HCT116 (cell line): ENCODE data around the gene SOX18. TPM values are rescaled to one million over a fixed set of nuclear protein-coding genes. Genes with fewer than 3 reads are reported as not detected.

Experiments used
- ATAC-seq: fragments of 200-7000 bp; cut with Tn5 transposase; 2 replicates; pipeline ENCODE4 v1.9.1; 2020; ENCODE audit warnings: mild to moderate bottlenecking, moderate library complexity
- BruUV-seq: library from RNA; stranded (reverse); fragments of 400-500 nt; replicated peaks from 2 replicates; lab custom pipeline; 2021; lab: Mats Ljungman, UMichigan
- CTCF ChIA-PET: fragments of 300-600 bp; sonication (Branson Sonifier 250); formaldehyde crosslinking; loops from one replicate; lab custom pipeline; 2021; ENCODE audit warnings: antibody characterized with exemption; lab: Charles Lee
- POLR2A ChIA-PET: fragments of 300-600, 350-600 bp; sonication (Branson Sonifier 250); formaldehyde crosslinking; loops from one replicate; lab custom pipeline; 2021; ENCODE audit warnings: antibody characterized with exemption; lab: Charles Lee
- RAD21 ChIA-PET, 2 experiments: fragments of 300-600 bp; sonication (Branson Sonifier 250); formaldehyde crosslinking; loops; one replicate each; lab custom pipeline; 2023; ENCODE audit warnings: low total read pairs in 2 of 2; ENCODE audit not compliant: uncharacterized antibody in 2 of 2, unreplicated experiment in 2 of 2, low non-redundant PET in 1 of 2; lab: Charles Lee
- DNase-seq: peaks from one replicate; pipeline ENCODE4 v3.0.0-alpha.2; 2010; ENCODE audit warnings: low read depth, low spot score
- H2AFZ ChIP-seq: fragments of 200-600 bp; shearing (Covaris generic), sonication (generic); 2 replicates; pipeline ENCODE4 v1.6.1; 2017; ENCODE audit warnings: low read depth, mixed run types, mixed read lengths, antibody characterized with exemption, low read length; ENCODE audit not compliant: poor library complexity, severe bottlenecking
- H3K27ac ChIP-seq: 2 replicates; pipeline ENCODE4 v1.5.1; 2012; ENCODE audit warnings: low read depth, low read length
- H3K27me3 ChIP-seq: fragments of 200-600 bp; sonication (generic); 2 replicates; pipeline ENCODE4 v1.6.1; 2016; ENCODE audit warnings: mixed run types, low read length, mixed read lengths; ENCODE audit not compliant: insufficient read depth
- H3K36me3 ChIP-seq, 2 experiments: fragments of 200-500 bp in 1 of 2; fragments of 200-600 bp in 1 of 2; sonication (Bioruptor generic) in 1 of 2; sonication (generic) in 1 of 2; 2 replicates each; pipeline versions ENCODE4 v1.5.1 to v1.6.1; 2014 to 2016; ENCODE audit warnings: low read length in 2 of 2, inconsistent platforms in 1 of 2, mixed read lengths in 1 of 2, mixed run types in 1 of 2; ENCODE audit not compliant: insufficient read depth in 2 of 2, control insufficient read depth in 1 of 2
- H3K4me1 ChIP-seq, 2 experiments: fragments of 200-600 bp in 1 of 2; sonication (generic) in 1 of 2; 2 replicates each; pipeline versions ENCODE4 v1.5.1 to v1.6.1; 2012 to 2017; ENCODE audit warnings: low read length in 2 of 2, inconsistent platforms in 1 of 2, mild to moderate bottlenecking in 1 of 2, mixed read lengths in 1 of 2, mixed run types in 1 of 2, moderate library complexity in 1 of 2; ENCODE audit not compliant: insufficient read depth in 2 of 2, control insufficient read depth in 1 of 2
- H3K4me2 ChIP-seq: fragments of 200-600 bp; sonication (generic); 2 replicates; pipeline ENCODE4 v1.6.1; 2017; ENCODE audit warnings: mixed run types, low read length, mixed read lengths
- H3K4me3 ChIP-seq, 2 experiments: fragments of 200-600 bp in 1 of 2; sonication (generic) in 1 of 2; replicated peaks in 1 of 2; 2 replicates each; pipeline ENCODE4 v1.5.1; 2011 to 2016; ENCODE audit warnings: low read length in 2 of 2, control low read depth in 1 of 2, low read depth in 1 of 2, mild to moderate bottlenecking in 1 of 2, mixed read lengths in 1 of 2, mixed run types in 1 of 2
- H3K79me2 ChIP-seq: fragments of 200-600 bp; sonication (generic); 2 replicates; pipeline ENCODE4 v1.6.1; 2017; ENCODE audit warnings: mild to moderate bottlenecking, mixed run types, low read length, moderate library complexity, mixed read lengths; ENCODE audit not compliant: insufficient read depth
- H3K9ac ChIP-seq: fragments of 200-600 bp; sonication (generic); 2 replicates; pipeline ENCODE4 v1.6.1; 2016; ENCODE audit warnings: low read length, mixed read lengths
- H3K9me2 ChIP-seq: fragments of 200-600 bp; sonication (generic), shearing (Covaris generic); 2 replicates; pipeline ENCODE4 v1.6.1; 2017; ENCODE audit warnings: mixed run types, mild to moderate bottlenecking, moderate library complexity; ENCODE audit not compliant: insufficient read depth
- H3K9me3 ChIP-seq, 2 experiments: fragments of 200-500 bp in 1 of 2; fragments of 200-600 bp in 1 of 2; sonication (Bioruptor generic) in 1 of 2; sonication (generic) in 1 of 2; 2 replicates each; pipeline ENCODE4 v1.6.1; 2014 to 2017; ENCODE audit warnings: low read length in 2 of 2, mixed read lengths in 2 of 2, inconsistent platforms in 1 of 2, low read depth in 1 of 2, mild to moderate bottlenecking in 1 of 2, mixed run types in 1 of 2, moderate library complexity in 1 of 2; ENCODE audit not compliant: control insufficient read depth in 1 of 2, insufficient read depth in 1 of 2
- H4K20me1 ChIP-seq: fragments of 200-600 bp; sonication (generic), shearing (Covaris generic); 2 replicates; pipeline ENCODE4 v1.6.1; 2017; ENCODE audit warnings: mixed run types, mild to moderate bottlenecking, moderate library complexity; ENCODE audit not compliant: insufficient read depth
- CEBPB ChIP-seq: IDR thresholded peaks from 2 replicates; pipeline ENCODE4 v1.6.1; 2012; ENCODE audit warnings: low read depth
- EGR1 ChIP-seq: IDR thresholded peaks from 2 replicates; pipeline ENCODE4 v1.6.1; 2012; ENCODE audit warnings: low read depth
- ELF1 ChIP-seq: IDR thresholded peaks from 2 replicates; pipeline ENCODE4 v1.6.1; 2012; ENCODE audit warnings: low read depth, borderline replicate concordance
- EZH2 ChIP-seq: fragments of 200-600 bp; sonication (generic); IDR thresholded peaks from 2 replicates; pipeline ENCODE4 v1.6.1; 2017; ENCODE audit warnings: antibody characterized with exemption, mixed run types
- FOSL1 ChIP-seq: IDR thresholded peaks from 2 replicates; pipeline ENCODE4 v1.6.1; 2012; ENCODE audit warnings: low read depth
- POLR2A ChIP-seq: IDR thresholded peaks from 2 replicates; pipeline ENCODE4 v1.7.0; 2011; ENCODE audit warnings: borderline replicate concordance; ENCODE audit not compliant: insufficient read depth, insufficient read length; ENCODE audit errors: extremely low read depth
- POLR2AphosphoS5 ChIP-seq: IDR thresholded peaks from 2 replicates; pipeline ENCODE4 v1.6.1; 2011; ENCODE audit warnings: mild to moderate bottlenecking, low read depth, low read length, moderate library complexity
- RAD21 ChIP-seq: IDR thresholded peaks from 2 replicates; pipeline ENCODE4 v1.6.1; 2012; ENCODE audit warnings: low read depth, mild to moderate bottlenecking
- SRF ChIP-seq: IDR thresholded peaks from 2 replicates; pipeline ENCODE4 v1.6.1; 2012; ENCODE audit warnings: low read depth
- YY1 ChIP-seq: IDR thresholded peaks from 2 replicates; pipeline ENCODE4 v1.6.1; 2011; ENCODE audit warnings: low read length, low read depth, moderate library complexity, mild to moderate bottlenecking; ENCODE audit not compliant: insufficient replicate concordance; ENCODE audit errors: extremely low read depth
- ZNF274 ChIP-seq: fragments of 200-500 bp; sonication (Bioruptor generic); IDR thresholded peaks from 2 replicates; pipeline ENCODE4 v1.6.1; 2014; ENCODE audit warnings: mild to moderate bottlenecking, low read depth, low read length, inconsistent platforms
- intact Hi-C: fragments of 100-400 bp; cut with micrococcal nuclease; formaldehyde crosslinking; loops from 2 replicates; pipeline ENCODE4 v1.10.0; 2022
- total RNA-seq: library from RNA; stranded (reverse); gene quantifications from one replicate; pipeline ENCODE4 v1.2.1, GENCODE V29; 2021; ENCODE audit not compliant: unreplicated experiment
- TF ChIP-seq, protein P1 (sequence below), 3 experiments: fragments of 200-600 bp in 1 of 3; sonication (generic) in 1 of 3; IDR thresholded peaks in 2 of 3; conservative IDR thresholded peaks in 1 of 3; 2 replicates each; pipeline ENCODE4 v1.5.1; 2012 to 2017; ENCODE audit warnings: low read depth in 2 of 3, low read length in 2 of 3, antibody characterized with exemption in 1 of 3, borderline replicate concordance in 1 of 3, control low read depth in 1 of 3, mild to moderate bottlenecking in 1 of 3, mixed read lengths in 1 of 3, mixed run types in 1 of 3, moderate library complexity in 1 of 3; ENCODE audit not compliant: insufficient read depth in 1 of 3
- TF ChIP-seq, protein P2 (sequence below): IDR thresholded peaks from 2 replicates; pipeline ENCODE4 v1.6.1; 2012
- TF ChIP-seq, protein P3 (sequence below): IDR thresholded peaks from 2 replicates; pipeline ENCODE4 v1.6.1; 2012
- TF ChIP-seq, protein P4 (sequence below): IDR thresholded peaks from 2 replicates; pipeline ENCODE4 v1.6.1; 2012; ENCODE audit warnings: low read depth

The SOX18 gene
- total RNA-seq, 1 experiment from 2014 or later, result 3.3 TPM

DNA sequence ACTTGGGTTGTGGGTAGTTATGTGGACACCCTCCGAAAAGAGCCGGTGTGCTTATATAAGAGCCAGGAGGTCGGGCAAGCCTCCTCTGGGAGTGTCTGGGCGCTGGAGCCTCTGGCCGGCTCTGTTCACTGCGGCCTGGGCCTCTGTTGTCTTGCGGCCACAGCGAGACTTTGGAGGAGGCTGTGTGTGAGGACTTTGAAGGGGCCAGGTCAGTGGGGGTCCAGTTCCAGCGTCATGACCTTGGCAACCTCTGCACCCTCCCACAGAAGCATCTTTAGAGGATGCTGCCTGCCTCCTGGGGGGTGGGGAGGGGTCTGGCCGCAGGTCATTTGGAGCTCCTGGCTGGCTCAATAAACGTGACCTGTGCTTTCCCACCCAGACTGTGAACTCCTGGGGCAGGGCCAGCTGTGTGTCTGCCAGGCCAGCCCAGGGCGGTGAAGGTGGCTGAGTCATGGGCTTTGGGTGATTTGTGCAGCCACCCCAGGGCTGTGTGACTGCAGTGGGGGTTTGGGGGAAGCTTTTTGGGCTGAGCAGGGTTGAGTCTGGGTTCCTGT is 14.8 kb upstream of the SOX18 start (continued):
- TF ChIP-seq, protein P1, sequence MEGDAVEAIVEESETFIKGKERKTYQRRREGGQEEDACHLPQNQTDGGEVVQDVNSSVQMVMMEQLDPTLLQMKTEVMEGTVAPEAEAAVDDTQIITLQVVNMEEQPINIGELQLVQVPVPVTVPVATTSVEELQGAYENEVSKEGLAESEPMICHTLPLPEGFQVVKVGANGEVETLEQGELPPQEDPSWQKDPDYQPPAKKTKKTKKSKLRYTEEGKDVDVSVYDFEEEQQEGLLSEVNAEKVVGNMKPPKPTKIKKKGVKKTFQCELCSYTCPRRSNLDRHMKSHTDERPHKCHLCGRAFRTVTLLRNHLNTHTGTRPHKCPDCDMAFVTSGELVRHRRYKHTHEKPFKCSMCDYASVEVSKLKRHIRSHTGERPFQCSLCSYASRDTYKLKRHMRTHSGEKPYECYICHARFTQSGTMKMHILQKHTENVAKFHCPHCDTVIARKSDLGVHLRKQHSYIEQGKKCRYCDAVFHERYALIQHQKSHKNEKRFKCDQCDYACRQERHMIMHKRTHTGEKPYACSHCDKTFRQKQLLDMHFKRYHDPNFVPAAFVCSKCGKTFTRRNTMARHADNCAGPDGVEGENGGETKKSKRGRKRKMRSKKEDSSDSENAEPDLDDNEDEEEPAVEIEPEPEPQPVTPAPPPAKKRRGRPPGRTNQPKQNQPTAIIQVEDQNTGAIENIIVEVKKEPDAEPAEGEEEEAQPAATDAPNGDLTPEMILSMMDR (IDR thresholded peaks at IDR 0.05 in 2 of 3, conservative IDR thresholded peaks at IDR 0.05 in 1 of 3; ENCODE audit: borderline replicate concordance in 1 of 3, insufficient read depth in 1 of 3, low read depth in 2 of 3, low read length in 2 of 3), result no peak
- TF ChIP-seq POLR2AphosphoS5, result no peak
- no peak for TF ChIP-seq EGR1
- no peak for TF ChIP-seq ZNF274
- no peak for TF ChIP-seq FOSL1
- no peak for TF ChIP-seq EZH2

DNA sequence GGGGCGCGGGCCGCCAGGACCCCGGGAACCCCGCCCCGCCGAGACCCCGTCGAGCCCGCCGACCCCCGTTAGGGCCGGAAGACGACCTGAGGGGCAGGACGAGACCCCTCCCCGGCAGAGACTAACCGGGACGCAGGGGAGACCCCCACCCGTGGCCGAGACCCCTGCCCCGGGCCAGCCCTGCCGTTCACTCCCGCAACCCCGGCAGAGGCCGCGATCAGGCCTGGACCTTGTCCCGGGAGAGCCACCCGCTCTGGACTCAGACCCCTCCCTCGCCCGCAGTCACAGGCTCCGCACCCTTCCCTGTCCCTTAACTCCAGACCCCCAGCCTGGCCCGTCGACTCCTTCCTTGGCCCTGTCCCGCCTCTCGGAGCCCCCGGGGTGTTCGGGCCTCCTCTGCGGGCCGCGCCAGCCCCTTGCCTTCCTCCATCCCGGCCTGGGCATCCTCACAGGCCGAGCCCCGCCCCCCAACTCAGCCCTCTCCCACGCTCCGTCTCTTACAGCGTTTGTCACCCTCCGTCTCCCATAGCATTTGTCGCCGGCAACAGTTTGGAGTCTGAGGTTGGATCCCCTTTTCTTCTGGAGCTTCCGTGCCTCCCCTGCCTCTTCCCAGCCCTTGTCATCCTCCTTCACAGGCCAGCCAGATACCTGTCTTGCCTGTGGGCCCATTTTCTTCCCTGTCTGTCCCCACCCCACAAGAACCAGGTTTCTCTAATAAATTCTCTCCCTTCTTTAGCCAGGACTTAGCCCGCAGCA is 14.1 kb upstream of the SOX18 start:
- ChIA-PET POLR2A (interaction anchor here (0.7 to 1.0 kb wide), 4 partner anchors 10 to 198 kb away, joined by 4 to 7 read pairs (median 5); partner anchors contain the start of genes PRPF6 and TPD52L2), RAD21 (interaction anchor here in 1 of 2 experiments (1.8 kb wide), 1 partner anchor 25 kb away, joined by 5 read pairs; no protein-coding TSS in a partner anchor), CTCF (interaction anchor here (1.0 to 1.5 kb wide), 5 partner anchors 9 to 198 kb away, joined by 3 to 8 read pairs (median 4); partner anchors contain the start of gene TPD52L2)
- intact Hi-C loops, result no loop called here
- no peak for DNase-seq
- H3K4me3 ChIP-seq, result peak overlapping the region; percentile 78 to 84
- peak overlapping the region; percentile 84 for H3K4me2 ChIP-seq
- BruUV-seq, result no TSS peak
- H3K79me2 ChIP-seq, result no peaks in the 10 kb centered on the region
- no peaks in the 10 kb centered on the region for H3K9me2 ChIP-seq
- no peaks in the 10 kb centered on the region for H3K9me3 ChIP-seq
- peak overlapping the region; percentile 78 for H3K9ac ChIP-seq
- H2AFZ ChIP-seq, result no peak overlapping the region
- ATAC-seq, result no peak
- H3K27ac ChIP-seq, result peak overlapping the region; percentile 76
- H4K20me1 ChIP-seq, result no peaks in the 10 kb centered on the region
- TF ChIP-seq CEBPB (no peak), FOSL1 (no peak), RAD21 (no peak), SRF (no peak), POLR2A (no peak), POLR2AphosphoS5 (no peak), EGR1 (no peak), YY1 (no peak), EZH2 (no peak), ELF1 (no peak)
- TF ChIP-seq, protein P2, sequence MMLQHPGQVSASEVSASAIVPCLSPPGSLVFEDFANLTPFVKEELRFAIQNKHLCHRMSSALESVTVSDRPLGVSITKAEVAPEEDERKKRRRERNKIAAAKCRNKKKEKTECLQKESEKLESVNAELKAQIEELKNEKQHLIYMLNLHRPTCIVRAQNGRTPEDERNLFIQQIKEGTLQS, result no peak
- TF ChIP-seq, protein P3, sequence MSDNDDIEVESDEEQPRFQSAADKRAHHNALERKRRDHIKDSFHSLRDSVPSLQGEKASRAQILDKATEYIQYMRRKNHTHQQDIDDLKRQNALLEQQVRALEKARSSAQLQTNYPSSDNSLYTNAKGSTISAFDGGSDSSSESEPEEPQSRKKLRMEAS, result no peak
- TF ChIP-seq, protein P4, sequence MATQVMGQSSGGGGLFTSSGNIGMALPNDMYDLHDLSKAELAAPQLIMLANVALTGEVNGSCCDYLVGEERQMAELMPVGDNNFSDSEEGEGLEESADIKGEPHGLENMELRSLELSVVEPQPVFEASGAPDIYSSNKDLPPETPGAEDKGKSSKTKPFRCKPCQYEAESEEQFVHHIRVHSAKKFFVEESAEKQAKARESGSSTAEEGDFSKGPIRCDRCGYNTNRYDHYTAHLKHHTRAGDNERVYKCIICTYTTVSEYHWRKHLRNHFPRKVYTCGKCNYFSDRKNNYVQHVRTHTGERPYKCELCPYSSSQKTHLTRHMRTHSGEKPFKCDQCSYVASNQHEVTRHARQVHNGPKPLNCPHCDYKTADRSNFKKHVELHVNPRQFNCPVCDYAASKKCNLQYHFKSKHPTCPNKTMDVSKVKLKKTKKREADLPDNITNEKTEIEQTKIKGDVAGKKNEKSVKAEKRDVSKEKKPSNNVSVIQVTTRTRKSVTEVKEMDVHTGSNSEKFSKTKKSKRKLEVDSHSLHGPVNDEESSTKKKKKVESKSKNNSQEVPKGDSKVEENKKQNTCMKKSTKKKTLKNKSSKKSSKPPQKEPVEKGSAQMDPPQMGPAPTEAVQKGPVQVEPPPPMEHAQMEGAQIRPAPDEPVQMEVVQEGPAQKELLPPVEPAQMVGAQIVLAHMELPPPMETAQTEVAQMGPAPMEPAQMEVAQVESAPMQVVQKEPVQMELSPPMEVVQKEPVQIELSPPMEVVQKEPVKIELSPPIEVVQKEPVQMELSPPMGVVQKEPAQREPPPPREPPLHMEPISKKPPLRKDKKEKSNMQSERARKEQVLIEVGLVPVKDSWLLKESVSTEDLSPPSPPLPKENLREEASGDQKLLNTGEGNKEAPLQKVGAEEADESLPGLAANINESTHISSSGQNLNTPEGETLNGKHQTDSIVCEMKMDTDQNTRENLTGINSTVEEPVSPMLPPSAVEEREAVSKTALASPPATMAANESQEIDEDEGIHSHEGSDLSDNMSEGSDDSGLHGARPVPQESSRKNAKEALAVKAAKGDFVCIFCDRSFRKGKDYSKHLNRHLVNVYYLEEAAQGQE, result no peak
- peaks cover 42 to 54% of the 10 kb centered on the region in 2 experiments for H3K4me1 ChIP-seq
- no peaks in the 10 kb centered on the region for H3K27me3 ChIP-seq
- H3K36me3 ChIP-seq, result no peaks in the 10 kb centered on the region
